Neural progenitor cell (in vitro differentiated cells): Measurements from ENCODE around the gene CARD11. TPM values are rescaled to one million over a fixed set of nuclear protein-coding genes. Genes with fewer than 3 reads are reported as not detected.

Experiments
- DNase-seq: peaks from one replicate; pipeline ENCODE4 v3.0.0-alpha.2; 2016; ENCODE audit warnings: low spot score
- H2AFZ ChIP-seq: fragments of 200-600 bp; sonication (generic); replicated peaks from 2 replicates; pipeline ENCODE4 v1.6.1; 2016; ENCODE audit warnings: antibody characterized with exemption
- H3F3A ChIP-seq: fragments of 200-600 bp; sonication (generic); 2 replicates; pipeline ENCODE4 v1.6.1; 2016; ENCODE audit warnings: antibody characterized with exemption, low read depth
- H3K27ac ChIP-seq: fragments of 200-600 bp; sonication (generic); 2 replicates; pipeline ENCODE4 v1.5.1; 2016; ENCODE audit warnings: mild to moderate bottlenecking
- H3K27me3 ChIP-seq: fragments of 200-600 bp; sonication (generic); 2 replicates; pipeline ENCODE4 v1.6.1; 2016; ENCODE audit warnings: mild to moderate bottlenecking, moderate library complexity
- H3K36me3 ChIP-seq: fragments of 200-600 bp; sonication (generic); 2 replicates; pipeline ENCODE4 v1.5.1; 2016
- H3K4me1 ChIP-seq: fragments of 200-600 bp; sonication (generic); 2 replicates; pipeline ENCODE4 v1.6.1; 2016; ENCODE audit warnings: mixed run types
- H3K4me2 ChIP-seq: fragments of 200-600 bp; sonication (generic); 2 replicates; pipeline ENCODE4 v1.6.1; 2016
- H3K4me3 ChIP-seq: fragments of 200-600 bp; sonication (generic); 2 replicates; pipeline ENCODE4 v1.5.1; 2016
- H3K79me2 ChIP-seq: fragments of 200-600 bp; sonication (generic); 2 replicates; pipeline ENCODE4 v1.6.1; 2016; ENCODE audit warnings: low read depth
- H3K9ac ChIP-seq: fragments of 200-600 bp; sonication (generic); 2 replicates; pipeline ENCODE4 v1.6.1; 2016
- H3K9me3 ChIP-seq: fragments of 200-600 bp; sonication (generic); 2 replicates; pipeline ENCODE4 v1.5.1; 2016; ENCODE audit warnings: low read depth
- H4K20me1 ChIP-seq: fragments of 200-600 bp; sonication (generic); 2 replicates; pipeline ENCODE4 v1.6.1; 2016; ENCODE audit warnings: low read depth
- H3K27ac Mint-ChIP-seq: 3 replicates; pipeline ENCODE4 v1.8.0; 2021; ENCODE audit warnings: mixed read lengths
- H3K27me3 Mint-ChIP-seq: 2 replicates; pipeline ENCODE4 v1.8.0; 2022; ENCODE audit warnings: low read depth, mild to moderate bottlenecking, inconsistent platforms, moderate library complexity, mixed read lengths; ENCODE audit not compliant: insufficient read depth
- H3K36me3 Mint-ChIP-seq: 3 replicates; pipeline ENCODE4 v1.8.0; 2021; ENCODE audit warnings: mixed read lengths
- H3K4me1 Mint-ChIP-seq: 3 replicates; pipeline ENCODE4 v1.8.0; 2021; ENCODE audit warnings: mixed read lengths
- H3K4me3 Mint-ChIP-seq: 3 replicates; pipeline ENCODE4 v1.8.0; 2021; ENCODE audit warnings: mild to moderate bottlenecking, moderate library complexity, mixed read lengths
- H3K9me3 Mint-ChIP-seq: 3 replicates; pipeline ENCODE4 v1.8.0; 2020; ENCODE audit warnings: mixed read lengths
- CTCF ChIP-seq: fragments of 200-600 bp; sonication (generic); IDR thresholded peaks from 2 replicates; pipeline ENCODE4 v1.5.1; 2017; ENCODE audit warnings: antibody characterized with exemption, mild to moderate bottlenecking
- EZH2 ChIP-seq: fragments of 200-600 bp; sonication (generic); IDR thresholded peaks from 2 replicates; pipeline ENCODE4 v1.6.1; 2017; ENCODE audit warnings: antibody characterized with exemption, mild to moderate bottlenecking, moderate library complexity
- EZH2phosphoT487 ChIP-seq: fragments of 200-600 bp; sonication (generic); IDR thresholded peaks from 2 replicates; pipeline ENCODE4 v1.6.1; 2017; ENCODE audit warnings: antibody characterized with exemption
- total RNA-seq: library from RNA; depleted of rRNA; stranded (reverse); fragments of >200 nt; gene quantifications from 2 replicates; pipeline ENCODE4 v1.2.3, GENCODE V29; 2015; ENCODE audit warnings: low replicate concordance

The CARD11 gene
- total RNA-seq, 1 donor from 2014 or later = 0.75 TPM

- peaks cover 3% of the 10 kb centered on the region for H3K36me3 Mint-ChIP-seq
- Histone ChIP-seq H3K9ac (no peak overlapping the region), H3K79me2 (no peaks in the 10 kb centered on the region), H3K4me3 (no peak overlapping the region), H3K4me1 (no peaks in the 10 kb centered on the region), H3K4me2 (no peak overlapping the region), H2AFZ (no peak overlapping the region), H3K27ac (no peak overlapping the region), H4K20me1 (no peaks in the 10 kb centered on the region), H3K9me3 (no peaks in the 10 kb centered on the region), H3K36me3 (no peaks in the 10 kb centered on the region), H3F3A (no peaks in the 10 kb centered on the region), H3K27me3 (no peaks in the 10 kb centered on the region)
- H3K9me3 Mint-ChIP-seq = peaks cover 24% of the 10 kb centered on the region
- no peak for DNase-seq
- no peak overlapping the region for H3K4me3 Mint-ChIP-seq
- H3K27ac Mint-ChIP-seq = peak overlapping the region; percentile 23
- H3K4me1 Mint-ChIP-seq = no peaks in the 10 kb centered on the region
- peaks cover 17% of the 10 kb centered on the region for H3K27me3 Mint-ChIP-seq
- TF ChIP-seq CTCF (no peak), EZH2phosphoT487 (no peak), EZH2 (no peak)
Measured at GRCh38 chr7:2993396-2993795, 50.3 kb downstream of the CARD11 start.

GRCh38 chr7:2990949-2991470 is 52.7 kb downstream of the CARD11 start:
- no peak for DNase-seq
- H3K4me1 ChIP-seq = no peaks in the 10 kb centered on the region
- no peaks in the 10 kb centered on the region for H3K79me2 ChIP-seq
- H3K9me3 ChIP-seq = no peaks in the 10 kb centered on the region
- no peak overlapping the region for H3K9ac ChIP-seq
- Mint-ChIP-seq H3K27me3 (peaks cover 9% of the 10 kb centered on the region), H3K4me3 (no peak overlapping the region), H3K9me3 (peaks cover 29% of the 10 kb centered on the region), H3K36me3 (peaks cover 3% of the 10 kb centered on the region), H3K27ac (no peak overlapping the region), H3K4me1 (no peaks in the 10 kb centered on the region)
- H3K4me3 ChIP-seq = no peak overlapping the region
- no peak overlapping the region for H2AFZ ChIP-seq
- H3K27ac ChIP-seq = no peak overlapping the region
- no peaks in the 10 kb centered on the region for H4K20me1 ChIP-seq
- no peaks in the 10 kb centered on the region for H3K27me3 ChIP-seq
- no peak overlapping the region for H3K4me2 ChIP-seq
- TF ChIP-seq EZH2phosphoT487 (no peak), CTCF (no peak), EZH2 (no peak)
- no peaks in the 10 kb centered on the region for H3F3A ChIP-seq
- no peaks in the 10 kb centered on the region for H3K36me3 ChIP-seq

DNA sequence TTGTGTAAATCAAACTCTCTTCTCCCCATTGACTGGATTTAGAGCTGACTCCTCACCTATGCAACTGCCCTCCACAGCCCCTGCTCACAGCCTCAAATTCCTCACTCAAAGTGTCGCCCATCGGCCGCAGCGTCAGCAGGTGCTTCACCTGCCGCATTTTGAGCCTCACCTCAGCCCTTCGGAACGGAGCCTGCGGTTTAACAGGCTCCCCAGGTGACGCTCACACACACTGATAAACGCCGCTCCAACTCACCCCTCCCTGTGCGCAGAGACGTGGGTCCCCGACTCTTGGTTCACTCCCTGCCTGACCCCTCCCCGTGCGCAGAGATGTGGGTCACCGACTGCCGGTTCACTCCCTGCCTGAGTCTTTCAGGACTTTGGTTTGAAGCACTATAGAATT is 57.1 kb downstream of the CARD11 start:
- Histone ChIP-seq H3K9me3 (no peaks in the 10 kb centered on the region), H3K27me3 (no peaks in the 10 kb centered on the region), H3K36me3 (no peaks in the 10 kb centered on the region), H3K79me2 (no peaks in the 10 kb centered on the region), H3K4me1 (no peaks in the 10 kb centered on the region), H4K20me1 (no peaks in the 10 kb centered on the region), H3K9ac (no peak overlapping the region), H3K27ac (no peak overlapping the region), H3F3A (no peaks in the 10 kb centered on the region), H3K4me3 (no peak overlapping the region), H3K4me2 (no peak overlapping the region), H2AFZ (no peak overlapping the region)
- H3K9me3 Mint-ChIP-seq = peaks cover 23% of the 10 kb centered on the region
- H3K4me1 Mint-ChIP-seq = no peaks in the 10 kb centered on the region
- H3K27ac Mint-ChIP-seq = no peak overlapping the region
- peaks cover 3% of the 10 kb centered on the region for H3K36me3 Mint-ChIP-seq
- H3K4me3 Mint-ChIP-seq = no peak overlapping the region
- peaks cover 13% of the 10 kb centered on the region for H3K27me3 Mint-ChIP-seq
- TF ChIP-seq CTCF = no peak
- TF ChIP-seq EZH2phosphoT487 = no peak
- no peak for TF ChIP-seq EZH2
- DNase-seq = no peak
